HepG2 (cell line): ENCODE measurements around the gene FKBP10. TPM values are rescaled to one million over a fixed set of nuclear protein-coding genes. Genes with fewer than 3 reads are reported as not detected.

ENCODE experiments used
- CREM ChIP-seq, 2 experiments: sonication (generic) in 1 of 2; formaldehyde crosslinking in 1 of 2; IDR thresholded peaks; 2 replicates each; pipeline versions ENCODE4 v1.4.0 to v1.6.1; 2016 to 2020; ENCODE audit warnings: antibody characterized with exemption in 1 of 2, mild to moderate bottlenecking in 1 of 2, missing genetic modification reagents in 1 of 2
- EP300 ChIP-seq, 3 experiments: sonication (generic) in 1 of 3; formaldehyde crosslinking in 1 of 3; IDR thresholded peaks; 2 replicates each; pipeline versions ENCODE4 v1.5.1 to v1.6.1; 2011 to 2020; ENCODE audit warnings: low read depth in 2 of 3, low read length in 2 of 3, borderline replicate concordance in 1 of 3, improper control_type of control experiment in 1 of 3, mild to moderate bottlenecking in 1 of 3, missing genetic modification reagents in 1 of 3, moderate library complexity in 1 of 3
- FOXP4 ChIP-seq: sonication (generic); formaldehyde crosslinking; IDR thresholded peaks from 2 replicates; pipeline ENCODE4 v1.4.0; 2020; ENCODE audit warnings: missing genetic modification reagents
- HDAC6 ChIP-seq: fragments of 200-600 bp; sonication (generic); IDR thresholded peaks from 2 replicates; pipeline ENCODE4 v1.7.0; 2017; ENCODE audit warnings: mild to moderate bottlenecking, antibody characterized with exemption, low read length, low read depth
- HNF1B ChIP-seq: sonication (generic); formaldehyde crosslinking; IDR thresholded peaks from 2 replicates; pipeline ENCODE4 v1.5.1; 2020; ENCODE audit warnings: mild to moderate bottlenecking, moderate library complexity, missing genetic modification reagents
- HOXA5 ChIP-seq: sonication (generic); formaldehyde crosslinking; IDR thresholded peaks from 2 replicates; pipeline ENCODE4 v1.4.0; 2020; ENCODE audit warnings: missing genetic modification reagents
- IRF1 ChIP-seq: sonication (generic); formaldehyde crosslinking; IDR thresholded peaks from 2 replicates; pipeline ENCODE4 v1.4.0; 2020; ENCODE audit warnings: low read depth, mild to moderate bottlenecking, missing genetic modification reagents
- MEF2D ChIP-seq: sonication (generic); formaldehyde crosslinking; IDR thresholded peaks from 2 replicates; pipeline ENCODE4 v1.5.1; 2020; ENCODE audit warnings: mild to moderate bottlenecking, missing genetic modification reagents
- MTA1 ChIP-seq: sonication (generic); formaldehyde crosslinking; IDR thresholded peaks from 2 replicates; pipeline ENCODE4 v1.4.0; 2020; ENCODE audit warnings: missing genetic modification reagents, mild to moderate bottlenecking, borderline replicate concordance
- MXD1 ChIP-seq: sonication (generic); formaldehyde crosslinking; IDR thresholded peaks from 2 replicates; pipeline ENCODE4 v1.4.0; 2020; ENCODE audit warnings: mild to moderate bottlenecking, missing genetic modification reagents
- MZF1 ChIP-seq: sonication (generic); formaldehyde crosslinking; IDR thresholded peaks from 2 replicates; pipeline ENCODE4 v1.8.1; 2023; ENCODE audit warnings: mild to moderate bottlenecking, missing genetic modification reagents, borderline replicate concordance
- SIN3A ChIP-seq: IDR thresholded peaks from 2 replicates; pipeline ENCODE4 v1.6.1; 2011; ENCODE audit warnings: low read depth, mild to moderate bottlenecking, control low read depth, low read length, borderline replicate concordance
- SOX13 ChIP-seq, 3 experiments: fragments of 450-650 bp in 1 of 3; sonication (generic) in 1 of 3; formaldehyde crosslinking in 1 of 3; IDR thresholded peaks in 2 of 3; conservative IDR thresholded peaks in 1 of 3; 2 replicates each; pipeline versions ENCODE4 v1.5.0 to v1.6.1; 2016 to 2020; ENCODE audit warnings: antibody characterized with exemption in 1 of 3, mild to moderate bottlenecking in 1 of 3, missing compliant biosample characterization in 1 of 3, missing genetic modification reagents in 1 of 3, moderate library complexity in 1 of 3
- TBX2 ChIP-seq: sonication (generic); formaldehyde crosslinking; IDR thresholded peaks from 2 replicates; pipeline ENCODE4 v1.5.0; 2020; ENCODE audit warnings: missing genetic modification reagents, mild to moderate bottlenecking, borderline replicate concordance
- ZFP82 ChIP-seq: sonication (generic); formaldehyde crosslinking; IDR thresholded peaks from 2 replicates; pipeline ENCODE4 v1.5.1; 2020; ENCODE audit warnings: mild to moderate bottlenecking, missing genetic modification reagents, borderline replicate concordance
- ZNF17 ChIP-seq: sonication (generic); formaldehyde crosslinking; IDR thresholded peaks from 2 replicates; pipeline ENCODE4 v1.5.0; 2020; ENCODE audit warnings: mild to moderate bottlenecking, missing genetic modification reagents
- ZNF691 ChIP-seq: sonication (generic); formaldehyde crosslinking; IDR thresholded peaks from 2 replicates; pipeline ENCODE4 v1.4.0; 2020; ENCODE audit warnings: missing genetic modification reagents, low read depth, mild to moderate bottlenecking, borderline replicate concordance
- ZNF839 ChIP-seq: sonication (generic); formaldehyde crosslinking; IDR thresholded peaks from 2 replicates; pipeline ENCODE4 v1.4.0; 2020; ENCODE audit warnings: missing genetic modification reagents, mild to moderate bottlenecking, borderline replicate concordance
- ZNF883 ChIP-seq: sonication (generic); formaldehyde crosslinking; IDR thresholded peaks from 2 replicates; pipeline ENCODE4 v1.5.1; 2020; ENCODE audit warnings: mild to moderate bottlenecking, missing genetic modification reagents; ENCODE audit errors: not compliant biosample characterization
- ZNF891 ChIP-seq: sonication (generic); formaldehyde crosslinking; IDR thresholded peaks from 2 replicates; pipeline ENCODE4 v1.5.0; 2020; ENCODE audit warnings: mild to moderate bottlenecking, missing genetic modification reagents
- polyA plus RNA-seq, 8 experiments: library from polyadenylated mRNA; depleted of rRNA in 3 of 8; stranded (reverse) in 7 of 8; unstranded in 1 of 8; fragments of >200 nt; fragmentation: Illumina TruSeq in 4 of 8; extraction: Trizol in 4 of 8; gene quantifications; 2 replicates each; pipeline versions ENCODE4 v1.2.1 to v1.2.3, GENCODE V29; 2011 to 2016; ENCODE audit warnings: low read depth in 4 of 8, missing spikeins in 1 of 8, mixed read lengths in 1 of 8; ENCODE audit not compliant: insufficient read depth in 1 of 8
- total RNA-seq, 5 experiments: library from RNA; depleted of rRNA; stranded (reverse); fragments of >200 nt; fragmentation: Illumina TruSeq; extraction: Trizol; gene quantifications; 2 replicates each; pipeline ENCODE4 v1.2.3, GENCODE V29; 2016; ENCODE audit warnings: low read depth in 1 of 5

Gene FKBP10
- total and polyA plus RNA-seq, 2 of the 13 experiments (the other 11 are each of a cell fraction or from before 2014, with no cell fraction given): 149 to 573 TPM

- 0 out of 2 replicates have a peak, but pooled peaks have one; percentile 15 for TF ChIP-seq MXD1 (CRISPR knock-in tag)
- no peak for TF ChIP-seq ZNF17
- TF ChIP-seq FOXP4: peak; percentile 5; the same call in 1 of the 2 replicates
- peak; percentile 28; the same call in 1 of the 2 replicates for TF ChIP-seq SIN3A
- no peak for TF ChIP-seq SOX13 (IDR thresholded peaks at IDR 0.05)
- TF ChIP-seq SOX13 (CRISPR knock-in tag; conservative IDR thresholded peaks at IDR 0.05 in 1 of 2, IDR thresholded peaks at IDR 0.05 in 1 of 2): peak in 1 of 2 experiments; percentile 70; a peak in 2 of 4 replicates
- no peak; the same call in 1 of the 2 replicates for TF ChIP-seq MZF1
- TF ChIP-seq ZFP82 (CRISPR knock-in tag): no peak
- peak; percentile 44; the same call in 1 of the 2 replicates for TF ChIP-seq ZNF891 (CRISPR knock-in tag)
- peak; percentile 5; the same call in 1 of the 2 replicates for TF ChIP-seq ZNF691 (CRISPR knock-in tag)
- TF ChIP-seq ZNF839 (CRISPR knock-in tag): no peak
- 0 out of 2 replicates have a peak, but pooled peaks have one; percentile 46 for TF ChIP-seq MTA1 (CRISPR knock-in tag)
- peak; percentile 23; the same call in 1 of the 2 replicates for TF ChIP-seq HNF1B (CRISPR knock-in tag)
- TF ChIP-seq EP300 (IDR thresholded peaks at IDR 0.05; ENCODE audit: low read depth in 2 of 2, low read length in 2 of 2): no peak
- TF ChIP-seq EP300 (CRISPR knock-in tag; IDR thresholded peaks at IDR 0.05; ENCODE audit: borderline replicate concordance): no peak
- peak; percentile 5; the same call in 1 of the 2 replicates for TF ChIP-seq HOXA5
- 0 out of 2 replicates have a peak, but pooled peaks have one; percentile 44 for TF ChIP-seq IRF1 (CRISPR knock-in tag)
- peak; percentile 14; the same call in 1 of the 2 replicates for TF ChIP-seq TBX2 (CRISPR knock-in tag)
- TF ChIP-seq HDAC6: no peak
- no peak for TF ChIP-seq CREM (IDR thresholded peaks at IDR 0.05)
- no peak for TF ChIP-seq CREM (CRISPR knock-in tag; IDR thresholded peaks at IDR 0.05)
- peak; percentile 19 for TF ChIP-seq ZNF883 (CRISPR knock-in tag)
- TF ChIP-seq MEF2D: peak; percentile 24; the same call in 1 of the 2 replicates
Observed at GRCh38 chr17:41785859-41786226, 27.0 kb upstream of the FKBP10 start (continued).
